HG03159 (cell line): Measurements from ENCODE around the gene ABLIM3.

Experiments
- ATAC-seq: cut with Tn5 transposase; IDR thresholded peaks from one replicate; pipeline ENCODE4 v1.9.1; 2021; ENCODE audit warnings: mild to moderate bottlenecking, moderate library complexity; ENCODE audit not compliant: unreplicated experiment

ABLIM3 gene

DNA sequence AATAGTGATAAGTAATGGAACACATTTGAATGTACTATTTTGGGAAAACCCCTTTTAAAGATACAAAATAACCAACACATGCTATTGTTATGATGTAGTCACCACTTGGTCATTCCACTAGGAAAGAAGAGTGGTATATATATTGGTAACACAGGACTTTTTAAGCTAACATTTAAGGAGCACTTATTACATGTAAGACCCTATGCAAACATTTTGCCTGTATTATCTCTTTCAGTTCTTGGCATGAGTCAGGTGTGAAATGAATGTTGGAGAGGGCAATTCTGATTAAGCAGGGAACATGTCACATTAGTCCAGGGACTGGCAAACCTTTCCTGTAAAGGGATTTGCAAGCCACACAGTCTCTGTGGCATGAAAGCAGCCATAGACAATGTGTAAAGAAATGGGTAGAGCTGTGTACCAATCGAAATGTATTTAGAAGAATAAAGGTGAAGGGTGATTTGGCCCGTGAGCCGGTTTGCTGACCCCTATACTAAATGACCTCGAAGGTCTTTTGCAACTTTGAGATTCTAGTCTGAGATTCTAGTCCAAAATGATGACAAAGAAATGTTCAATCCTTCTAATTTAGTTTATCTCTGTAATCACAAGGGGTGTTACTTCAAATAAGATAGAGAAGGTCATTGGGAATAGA is 15.3 kb downstream of the ABLIM3 start:
- no peak for ATAC-seq

DNA sequence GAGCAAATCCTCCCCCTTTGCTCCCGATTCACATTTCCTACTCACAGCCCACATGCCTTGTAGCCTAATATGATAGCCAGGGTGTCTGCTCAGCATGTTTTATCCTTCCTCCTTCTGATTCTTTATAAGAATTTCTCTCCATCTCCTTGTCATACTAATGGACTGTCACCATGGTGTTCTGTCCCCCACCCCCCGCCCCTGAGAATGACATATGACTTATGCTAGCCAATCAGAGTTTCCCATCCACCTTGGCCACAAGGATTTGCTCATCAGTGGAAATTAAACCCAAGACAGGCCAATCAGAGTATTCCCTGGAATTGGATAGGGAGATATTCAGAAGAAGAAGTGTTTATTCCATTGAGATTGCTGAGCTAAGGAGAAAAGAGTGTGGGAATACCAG is 16.0 kb downstream of the ABLIM3 start:
- no peak for ATAC-seq

DNA sequence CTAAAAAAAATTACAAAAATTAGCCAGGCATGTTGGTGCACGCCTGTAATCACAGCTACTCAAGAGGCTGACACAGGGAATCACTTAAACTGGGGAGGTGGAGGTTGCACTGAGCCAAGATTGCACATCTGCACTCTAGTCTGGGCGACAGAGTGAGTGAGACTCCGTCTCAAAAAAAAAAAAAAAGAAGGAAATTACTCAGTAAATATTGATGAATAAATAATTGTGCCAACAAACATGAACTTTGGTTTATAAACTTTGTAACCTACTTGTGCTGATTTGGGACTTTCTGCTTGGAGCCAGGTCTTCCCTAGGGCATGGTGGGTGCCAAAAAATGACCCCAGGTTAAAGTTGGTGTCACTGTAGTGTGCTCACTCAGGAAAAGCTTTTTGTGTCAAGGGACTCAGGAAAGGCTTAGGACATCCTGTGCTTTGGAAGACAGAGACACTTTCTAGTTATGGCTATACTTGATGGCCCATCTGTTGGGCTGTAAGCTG is 19.0 kb downstream of the ABLIM3 start:
- ATAC-seq, result no peak

DNA sequence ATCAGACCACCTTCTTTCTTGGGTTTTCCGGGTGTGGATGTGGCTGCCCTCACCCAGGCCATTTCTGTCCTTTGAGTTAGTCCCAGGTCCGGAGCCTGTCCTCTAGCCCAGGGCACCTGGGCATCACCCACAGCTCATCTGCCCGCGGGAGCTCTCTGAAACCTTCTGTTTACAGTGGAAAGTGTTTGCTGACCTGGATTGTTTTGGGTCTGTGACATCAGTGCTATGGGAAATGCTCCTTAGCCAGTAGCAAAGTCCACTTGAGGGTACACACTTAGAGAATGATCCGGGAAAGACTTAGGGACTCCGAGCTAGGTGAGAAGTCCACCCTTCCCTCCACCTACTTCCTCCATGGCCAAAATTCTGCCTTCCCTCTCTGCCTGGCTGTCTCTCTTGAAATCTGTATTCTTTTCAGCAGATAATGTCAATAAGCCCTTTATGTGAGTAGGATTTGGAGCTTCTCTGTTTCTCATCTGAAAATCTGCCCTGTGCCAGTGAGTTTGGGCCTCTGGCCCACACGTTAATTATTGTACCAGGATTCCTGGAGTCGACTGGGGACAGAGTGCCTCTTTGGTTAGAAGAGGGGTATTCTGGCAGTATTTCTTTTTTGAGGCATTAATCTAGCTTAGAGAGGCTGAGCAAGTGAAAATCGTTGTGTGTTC is 19.9 kb downstream of the ABLIM3 start:
- ATAC-seq, result no peak

DNA sequence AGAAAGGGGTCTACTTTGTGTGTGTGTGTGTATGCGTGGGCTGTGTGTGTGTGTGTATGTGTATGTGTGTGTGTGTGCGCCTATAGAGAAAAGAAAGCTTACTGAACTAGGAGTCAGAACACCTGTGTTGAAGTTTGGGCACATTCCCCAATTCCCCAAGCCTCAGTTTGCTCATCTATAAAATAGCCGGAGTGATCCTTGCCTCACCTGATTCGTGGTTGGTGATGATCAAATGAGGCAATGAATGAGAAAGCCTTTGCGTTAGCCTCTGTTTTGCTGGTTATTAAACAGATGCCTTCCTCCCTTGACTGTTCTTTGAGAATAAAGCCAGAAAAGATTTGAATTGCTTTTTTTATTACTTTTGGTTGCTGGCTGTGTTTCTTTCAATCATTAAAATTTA is 20.6 kb downstream of the ABLIM3 start:
- ATAC-seq, result no peak

DNA sequence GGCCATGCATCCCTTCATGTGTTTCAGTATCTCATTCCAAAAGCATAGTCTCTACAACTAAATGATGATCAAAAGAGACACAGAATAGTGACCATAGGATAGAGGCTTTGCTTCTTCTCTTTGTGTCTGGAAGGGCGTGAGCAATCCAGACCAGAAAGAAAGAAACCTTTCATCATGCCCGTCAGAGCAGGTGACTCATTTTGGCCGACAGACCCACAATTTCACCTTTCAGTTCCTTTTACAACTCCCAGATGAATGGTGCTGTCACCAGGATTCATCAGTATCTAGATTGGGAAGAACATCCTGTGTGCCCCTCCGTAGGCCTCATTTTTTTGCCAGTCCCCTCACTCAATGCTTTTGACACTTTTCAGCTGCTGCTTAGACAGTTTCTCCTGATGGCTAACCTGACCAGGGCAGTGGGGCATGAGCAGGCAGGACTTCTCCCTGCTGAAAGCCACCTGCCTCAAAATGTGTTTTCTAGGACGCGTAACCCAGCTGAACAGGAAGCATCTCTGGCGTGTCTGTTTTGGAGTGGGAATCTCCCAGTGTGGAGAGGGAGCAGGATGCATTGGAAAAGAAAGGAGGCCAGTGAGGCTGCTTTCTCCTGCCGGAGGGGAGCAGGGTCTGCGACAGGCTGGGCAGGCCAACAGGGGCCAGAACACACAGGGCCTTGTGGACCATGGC is 21.2 kb downstream of the ABLIM3 start:
- peak; percentile 86 for ATAC-seq

DNA sequence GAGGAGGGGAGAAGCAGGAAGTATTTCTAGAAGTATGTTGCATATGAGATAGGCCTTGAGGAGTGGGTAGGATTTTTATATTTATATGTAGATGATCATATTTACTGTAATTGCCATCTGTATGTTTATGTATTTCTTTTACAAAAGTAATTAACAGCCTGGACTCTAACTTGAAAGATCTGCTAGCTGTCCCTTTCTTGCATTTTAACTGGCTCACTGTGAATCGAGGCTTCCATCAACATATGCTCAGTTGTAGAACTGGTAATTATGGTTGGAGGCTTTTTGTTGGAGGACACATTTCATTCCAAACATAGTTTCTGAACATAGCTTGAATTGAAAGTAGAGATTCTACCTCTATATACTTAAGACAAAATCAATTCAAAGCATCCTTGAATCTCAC is 23.4 kb downstream of the ABLIM3 start:
- no peak for ATAC-seq

DNA sequence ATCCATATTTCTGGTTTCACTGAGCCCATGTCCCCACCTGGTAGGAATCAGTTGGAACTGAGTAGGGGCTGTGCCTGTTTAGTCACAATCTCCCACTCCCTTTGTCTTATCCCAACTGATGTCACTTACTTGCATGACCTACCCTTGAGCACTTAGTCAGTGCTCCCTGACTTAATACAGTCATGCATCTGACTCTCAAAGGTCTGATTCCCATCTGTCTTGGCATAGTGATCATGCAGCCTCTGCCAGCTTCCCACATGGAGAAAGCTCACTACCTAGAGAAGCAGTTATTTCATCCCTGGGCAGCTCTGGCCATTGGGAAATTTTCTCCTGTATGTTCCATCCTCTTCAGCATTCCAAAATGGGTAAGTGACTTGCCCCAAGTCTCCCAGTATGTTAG is 24.8 kb downstream of the ABLIM3 start:
- no peak for ATAC-seq

DNA sequence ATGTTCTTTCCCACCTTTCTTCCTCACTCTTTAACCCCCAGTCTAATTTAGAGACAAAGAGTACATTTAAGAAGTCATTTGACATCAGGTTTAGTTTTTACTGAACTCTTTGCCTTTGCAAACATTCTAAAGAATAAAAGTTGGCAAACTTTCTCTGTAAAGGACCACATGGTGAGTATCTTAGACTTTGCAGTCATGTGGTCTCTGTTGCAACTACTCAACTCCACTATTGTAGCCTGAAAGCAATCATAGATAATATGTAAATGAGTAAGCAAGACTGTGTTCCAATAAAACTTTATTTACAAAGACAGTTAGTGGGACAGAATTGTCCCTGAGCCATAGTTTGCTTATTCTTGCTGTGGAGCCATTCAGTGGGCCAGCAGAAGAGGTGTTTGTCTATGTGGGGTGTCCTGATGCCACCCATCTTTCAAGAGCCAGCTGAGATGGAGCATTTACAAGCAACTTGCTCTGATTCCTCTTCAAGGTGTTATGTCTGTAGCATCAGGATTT is 25.4 kb downstream of the ABLIM3 start:
- no peak for ATAC-seq

DNA sequence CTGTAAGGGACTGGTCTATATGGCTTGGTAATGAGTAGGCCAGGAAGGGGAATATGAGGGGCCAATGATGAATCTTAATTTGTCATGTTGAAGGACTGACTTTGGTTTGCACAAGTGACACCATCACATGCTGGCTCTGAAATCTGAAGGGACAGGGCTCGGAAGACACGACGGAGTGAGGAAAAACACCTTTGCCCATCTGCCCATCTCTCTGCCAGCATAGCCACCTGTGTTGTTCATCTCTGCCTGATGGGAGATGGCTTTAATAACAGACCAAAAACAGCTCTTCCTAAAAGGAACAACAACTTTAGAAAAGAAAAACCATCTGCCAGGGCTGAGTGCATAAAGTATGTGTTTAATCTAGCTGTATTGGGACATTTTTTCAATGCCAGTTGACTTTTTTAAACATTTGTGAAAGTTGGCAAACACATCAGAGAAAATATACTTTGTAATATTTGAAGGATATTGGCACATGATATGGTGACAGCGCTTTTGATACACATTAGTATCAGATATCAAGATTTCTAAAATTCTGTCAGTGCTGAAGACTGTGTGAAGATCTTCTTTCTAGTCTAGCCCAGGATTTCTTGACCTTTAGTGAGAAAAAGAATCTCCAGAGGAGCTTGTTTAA is 27.1 kb downstream of the ABLIM3 start:
- ATAC-seq, result no peak

DNA sequence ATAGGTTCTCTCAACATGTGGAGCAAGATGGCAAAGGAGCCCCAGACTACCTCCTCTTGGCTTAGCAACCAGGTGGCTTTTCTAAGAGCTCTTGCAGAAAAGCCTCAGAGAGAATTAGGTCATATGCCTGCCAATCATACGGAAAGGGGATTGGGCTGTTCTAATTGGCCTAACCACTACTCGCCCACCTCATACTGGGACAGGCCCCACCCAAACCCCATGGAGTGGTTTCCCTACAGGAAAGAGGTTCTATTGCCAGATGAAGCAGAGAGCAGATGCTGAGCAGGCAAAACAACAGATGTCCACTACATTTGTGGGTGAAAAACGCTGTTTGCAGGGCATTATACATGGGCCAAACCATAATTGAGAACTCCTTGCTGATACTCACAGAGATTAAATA is 29.0 kb downstream of the ABLIM3 start:
- no peak for ATAC-seq

DNA sequence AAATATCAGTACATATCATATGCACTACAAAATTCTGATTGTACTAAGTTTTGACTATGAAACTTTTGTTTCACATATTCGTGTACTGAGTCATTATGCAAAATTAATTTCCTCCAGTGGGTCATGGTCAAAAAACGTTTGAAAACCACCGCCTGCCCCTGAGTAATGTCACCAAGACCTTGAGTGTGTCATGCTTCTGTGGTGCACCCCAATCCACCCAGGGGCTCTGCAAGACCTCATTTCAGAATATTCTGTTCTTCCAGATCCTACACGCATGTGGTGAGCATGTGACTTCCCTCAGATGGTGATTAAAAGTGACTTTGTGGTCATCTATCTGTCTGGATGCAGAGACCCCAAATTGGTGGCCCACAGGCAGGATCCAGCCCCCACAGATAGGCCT is 31.0 kb downstream of the ABLIM3 start:
- peak; percentile 82 for ATAC-seq

DNA sequence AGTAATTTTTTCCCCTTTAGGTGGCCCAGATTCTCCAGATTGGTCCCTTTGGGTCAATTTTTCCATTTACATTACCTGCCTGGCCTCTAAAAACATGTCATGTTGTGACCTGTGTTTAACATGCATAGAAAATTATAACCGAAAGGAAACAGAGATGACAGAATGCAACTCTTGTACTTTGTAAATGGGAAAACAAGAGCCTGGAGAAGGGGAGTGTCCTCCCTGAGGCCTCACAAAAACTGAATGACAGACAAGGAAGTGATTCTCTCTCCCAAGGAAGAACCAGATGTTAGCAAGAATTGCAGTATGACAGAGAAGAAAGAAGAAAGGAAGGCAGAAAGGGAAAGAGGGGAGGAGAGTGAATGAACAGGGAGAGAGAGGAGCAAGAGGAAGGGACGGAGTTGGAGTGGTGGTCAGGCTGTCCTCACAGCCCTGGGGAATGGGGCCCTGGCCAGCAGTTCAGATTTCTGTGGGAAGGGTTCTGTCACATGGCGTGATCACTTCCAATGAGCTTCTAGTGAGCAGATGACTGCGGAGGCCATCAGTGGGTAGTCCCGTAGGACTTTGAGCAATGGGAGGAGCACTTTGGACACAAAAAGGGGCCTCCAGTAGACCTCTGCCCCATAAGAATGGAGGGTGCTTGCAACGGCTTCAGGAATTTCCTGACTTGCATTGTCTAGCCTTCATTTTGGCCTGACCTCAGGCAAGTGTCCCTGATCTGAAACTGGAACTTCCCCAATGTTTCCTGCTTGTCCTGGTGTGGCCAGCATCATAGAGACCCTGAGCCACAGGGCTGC is 31.6 kb downstream of the ABLIM3 start:
- no peak for ATAC-seq

DNA sequence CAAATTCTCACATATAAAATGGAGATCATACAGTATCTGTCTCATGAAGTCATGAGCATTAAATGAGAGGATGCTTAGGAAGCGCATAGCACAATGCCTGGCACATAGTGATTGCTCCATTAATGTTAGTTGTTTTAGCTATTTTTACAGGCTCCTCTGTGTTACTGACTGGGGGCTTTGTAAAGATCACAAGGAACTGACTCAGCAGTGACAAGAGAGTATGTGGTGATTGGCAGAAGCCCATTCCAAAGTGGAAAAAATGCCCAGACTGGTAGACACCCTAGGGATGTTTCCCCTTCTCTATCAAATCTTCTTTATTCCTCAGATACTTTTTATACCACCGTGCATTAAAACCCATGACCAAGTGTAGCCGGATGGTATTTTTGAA is 33.5 kb downstream of the ABLIM3 start:
- no peak for ATAC-seq

DNA sequence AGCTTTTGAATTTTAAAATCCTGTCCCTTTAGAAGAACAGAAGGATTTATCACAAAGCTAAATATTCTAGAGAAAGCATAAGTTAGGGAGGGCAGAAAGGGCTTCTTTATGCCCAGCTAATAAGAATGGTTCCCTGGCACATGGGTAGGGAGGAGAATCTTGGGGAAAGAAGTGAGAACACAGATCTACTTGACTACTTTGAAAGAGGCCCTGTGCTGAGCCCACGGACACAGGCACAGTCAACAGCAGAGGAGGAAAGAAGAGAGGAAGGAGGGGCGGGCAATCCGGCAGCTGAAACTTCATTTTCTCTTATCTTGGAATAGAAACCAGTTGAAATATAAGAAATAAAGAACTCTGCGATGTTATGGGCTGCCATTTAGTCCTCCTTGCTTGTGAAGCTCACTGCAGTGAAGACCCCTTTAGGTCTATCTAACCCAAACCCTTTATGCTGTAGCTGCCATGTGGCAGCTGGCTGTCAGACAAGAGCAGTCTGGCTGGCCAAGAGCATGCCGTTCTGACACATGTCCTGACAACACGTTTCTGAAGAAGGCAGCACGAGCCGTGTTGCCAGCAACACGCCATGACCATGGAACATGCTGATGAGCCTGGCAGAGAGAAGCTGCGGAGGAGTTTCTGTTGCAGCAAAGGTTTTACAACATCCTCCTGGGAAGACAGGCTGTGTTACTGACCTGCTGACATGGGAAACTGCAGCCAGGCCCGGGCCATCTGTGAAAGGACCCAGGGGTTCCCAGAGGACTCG is 34.2 kb downstream of the ABLIM3 start:
- ATAC-seq, result no peak

DNA sequence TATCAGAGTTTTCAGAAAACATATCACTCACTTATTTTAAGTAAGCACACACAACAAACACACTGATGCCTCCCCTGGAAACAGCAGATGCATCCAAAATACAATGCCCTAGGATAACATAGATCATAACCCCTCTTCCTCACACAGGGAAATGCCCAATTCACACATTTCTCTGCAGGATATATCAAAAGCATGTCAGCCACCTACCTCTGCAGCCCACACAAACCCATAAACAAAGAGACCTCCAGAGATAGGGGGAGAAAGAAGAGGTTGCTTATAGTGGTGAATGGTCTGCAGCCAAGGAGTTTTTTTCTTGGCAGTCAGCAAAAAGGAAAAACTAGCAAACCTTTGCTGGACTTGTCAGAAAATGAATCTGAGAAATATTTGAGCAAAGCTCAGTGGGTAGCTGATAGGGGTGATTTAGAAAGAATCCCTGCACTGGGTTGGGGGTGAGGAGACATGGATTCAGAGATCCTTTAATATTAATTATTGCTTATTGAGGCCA is 36.1 kb downstream of the ABLIM3 start:
- ATAC-seq, result no peak

DNA sequence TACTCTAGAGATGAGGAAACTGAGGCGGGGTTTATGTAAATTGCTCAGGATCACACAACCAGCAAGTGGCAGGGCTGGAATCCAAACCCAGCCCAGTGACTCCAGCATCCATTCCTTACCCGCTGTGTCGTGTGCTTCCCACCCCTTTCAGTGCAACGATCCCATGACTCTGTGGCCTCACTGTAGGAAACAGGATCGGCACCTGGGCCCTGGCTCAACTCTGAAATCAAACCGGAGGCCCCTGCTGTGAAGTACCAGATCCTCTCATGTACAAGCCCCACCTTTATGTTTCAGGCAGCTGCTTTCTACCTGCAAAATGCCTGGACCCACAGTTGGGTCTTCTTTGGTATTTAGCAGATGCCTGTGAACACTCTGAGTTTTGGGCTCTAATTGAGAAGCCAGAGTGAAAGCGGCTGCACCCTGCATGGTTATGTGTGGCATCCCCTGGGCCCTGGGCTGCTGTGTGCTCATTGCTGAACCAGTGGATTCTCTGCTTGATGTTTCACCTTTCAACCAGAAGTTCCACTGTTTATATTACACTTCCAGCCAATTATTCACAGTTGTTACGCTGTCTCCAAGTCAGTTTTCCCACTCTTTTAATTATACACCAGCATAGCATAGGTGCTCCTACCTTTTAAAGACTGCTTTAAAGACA is 36.7 kb downstream of the ABLIM3 start:
- ATAC-seq, result no peak

DNA sequence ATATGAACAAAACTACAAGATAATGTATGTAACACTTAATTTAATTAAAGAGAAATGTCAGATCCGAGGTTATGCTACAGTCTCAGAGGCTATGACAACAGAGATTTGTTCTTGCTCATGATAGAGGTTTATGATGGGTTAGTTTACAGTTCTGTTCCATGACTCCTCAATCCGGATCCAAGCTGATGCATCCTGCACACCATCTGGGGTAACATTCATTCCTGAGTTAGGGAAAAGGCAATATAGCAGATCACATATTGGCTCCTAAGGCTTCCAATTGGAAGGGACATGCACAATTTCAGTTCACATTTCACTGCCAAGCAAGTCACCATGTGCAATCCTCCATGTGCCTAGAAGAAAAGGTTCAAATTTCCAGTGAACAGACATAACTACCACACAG is 40.4 kb downstream of the ABLIM3 start:
- ATAC-seq, result no peak

DNA sequence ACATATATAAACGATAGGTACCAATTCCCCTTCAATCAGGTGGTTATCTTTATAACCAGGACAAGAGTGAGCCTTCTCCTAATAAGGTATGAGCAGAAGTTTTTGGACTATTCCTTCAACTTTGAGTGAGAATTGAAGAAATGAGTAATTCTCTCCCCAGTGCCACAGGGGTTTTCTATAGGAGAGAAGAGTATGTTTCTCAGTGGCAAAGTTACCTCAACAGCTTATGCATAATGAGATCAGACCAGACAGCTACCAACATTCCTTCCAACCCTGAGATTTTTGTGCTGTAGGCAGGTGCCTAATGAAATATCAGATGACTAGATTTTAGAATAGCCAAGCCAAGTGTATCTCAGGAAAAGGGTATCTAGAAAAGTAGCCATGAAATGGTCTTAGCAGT is 40.9 kb downstream of the ABLIM3 start:
- no peak for ATAC-seq
